Panc1 (cell line): ENCODE data around the gene FRMD1. TPM values are rescaled to one million over a fixed set of nuclear protein-coding genes. Genes with fewer than 3 reads are reported as not detected.

ENCODE experiments used
- ATAC-seq: fragments of 200-7000 bp; cut with Tn5 transposase; 2 replicates; pipeline ENCODE4 v1.9.1; 2020; ENCODE audit warnings: mild to moderate bottlenecking, moderate library complexity
- BruUV-seq: library from RNA; stranded (reverse); fragments of 400-500 nt; replicated peaks from 2 replicates; lab custom pipeline; 2021; lab: Mats Ljungman, UMichigan
- CTCF ChIA-PET: fragments of 300-600 bp; sonication (Branson Sonifier 250); formaldehyde crosslinking; loops from one replicate; lab custom pipeline; 2022; ENCODE audit warnings: antibody characterized with exemption; lab: Charles Lee
- POLR2A ChIA-PET: fragments of 300-600 bp; sonication (Branson Sonifier 250); formaldehyde crosslinking; loops from one replicate; lab custom pipeline; 2022; ENCODE audit warnings: antibody characterized with exemption; lab: Charles Lee
- DNase-seq: peaks from one replicate; pipeline ENCODE4 v3.0.0-alpha.2; 2010; ENCODE audit warnings: low read depth, low spot score
- H3K27ac ChIP-seq: 2 replicates; pipeline ENCODE4 v1.5.1; 2011; ENCODE audit warnings: mild to moderate bottlenecking, low read length, inconsistent platforms
- H3K27me3 ChIP-seq: fragments of 200-500 bp; sonication (Bioruptor generic); 2 replicates; pipeline ENCODE4 v1.6.0; 2014; ENCODE audit warnings: low read length, inconsistent platforms; ENCODE audit not compliant: control insufficient read depth, insufficient read depth
- H3K36me3 ChIP-seq: fragments of 200-500 bp; sonication (Bioruptor generic); 2 replicates; pipeline ENCODE4 v1.5.1; 2014; ENCODE audit warnings: inconsistent platforms, mild to moderate bottlenecking, low read length, moderate library complexity; ENCODE audit not compliant: control insufficient read depth, insufficient read depth
- H3K4me1 ChIP-seq: 2 replicates; pipeline ENCODE4 v1.5.1; 2011; ENCODE audit warnings: inconsistent platforms, mild to moderate bottlenecking, low read length, moderate library complexity; ENCODE audit not compliant: control insufficient read depth, insufficient read depth
- H3K4me3 ChIP-seq, 2 experiments: 2 replicates each; pipeline ENCODE4 v1.5.1; 2011 to 2012; ENCODE audit warnings: low read depth in 2 of 2, low read length in 2 of 2, mild to moderate bottlenecking in 2 of 2, inconsistent platforms in 1 of 2, moderate library complexity in 1 of 2
- H3K9me3 ChIP-seq: fragments of 200-500 bp; sonication (Bioruptor generic); 2 replicates; pipeline ENCODE4 v1.5.1; 2014; ENCODE audit warnings: low read depth, mild to moderate bottlenecking, inconsistent platforms, low read length, moderate library complexity; ENCODE audit not compliant: control insufficient read depth, insufficient read depth
- POLR2AphosphoS5 ChIP-seq: IDR thresholded peaks from 2 replicates; pipeline ENCODE4 v1.6.1; 2012; ENCODE audit warnings: mild to moderate bottlenecking, low read depth, low read length, moderate library complexity
- REST ChIP-seq, 2 experiments: IDR thresholded peaks; 2 replicates each; pipeline ENCODE4 v1.6.1; 2011 to 2012; ENCODE audit warnings: low read depth in 2 of 2, control low read depth in 1 of 2, low read length in 1 of 2, mild to moderate bottlenecking in 1 of 2, moderate library complexity in 1 of 2; ENCODE audit not compliant: insufficient read depth in 1 of 2
- SIN3A ChIP-seq: IDR thresholded peaks from 2 replicates; pipeline ENCODE4 v1.6.1; 2012; ENCODE audit warnings: low read depth, mild to moderate bottlenecking, low read length, moderate library complexity, borderline replicate concordance; ENCODE audit not compliant: insufficient read depth
- TCF7L2 ChIP-seq: IDR thresholded peaks from 2 replicates; pipeline ENCODE4 v1.6.1; 2011; ENCODE audit warnings: mild to moderate bottlenecking, low read depth, low read length, inconsistent platforms
- in situ Hi-C: cut with HindIII; loops from 2 replicates; pipeline ENCODE4 v1.10.0; 2016; ENCODE audit warnings: low sequenced_read_pairs, low pct_unique_long_range_greater_than_20kb
- intact Hi-C: fragments of 100-400 bp; cut with micrococcal nuclease; formaldehyde crosslinking; loops from one replicate; pipeline ENCODE4 v1.10.0; 2022; ENCODE audit not compliant: unreplicated experiment
- total RNA-seq: library from RNA; stranded (reverse); gene quantifications from one replicate; pipeline ENCODE4 v1.2.1, GENCODE V29; 2021; ENCODE audit not compliant: unreplicated experiment
- TF ChIP-seq, protein P1 (sequence below): fragments of 450-650 bp; IDR thresholded peaks from 2 replicates; pipeline ENCODE4 v1.5.1; 2017; ENCODE audit warnings: mild to moderate bottlenecking

FRMD1 gene
- total RNA-seq, 1 experiment from 2014 or later: 0.15 TPM

GRCh38 chr6:168127384-168127868 lies 48.4 kb upstream of the FRMD1 start:
- in situ Hi-C loops: no loop called here
- Histone ChIP-seq H3K27me3 (no peaks in the 10 kb centered on the region), H3K36me3 (no peaks in the 10 kb centered on the region), H3K4me1 (peaks cover 1% of the 10 kb centered on the region; the same call in 1 of the 2 replicates), H3K4me3 (no peak overlapping the region), H3K27ac (no peak overlapping the region), H3K9me3 (no peaks in the 10 kb centered on the region)
- BruUV-seq: no TSS peak
- TF ChIP-seq REST (IDR thresholded peaks at IDR 0.05; ENCODE audit: insufficient read depth in 1 of 2, low read depth in 2 of 2, low read length in 1 of 2): no peak
- TF ChIP-seq POLR2AphosphoS5: no peak
- no peak for TF ChIP-seq TCF7L2
- no peak for TF ChIP-seq SIN3A
- TF ChIP-seq, protein P1, sequence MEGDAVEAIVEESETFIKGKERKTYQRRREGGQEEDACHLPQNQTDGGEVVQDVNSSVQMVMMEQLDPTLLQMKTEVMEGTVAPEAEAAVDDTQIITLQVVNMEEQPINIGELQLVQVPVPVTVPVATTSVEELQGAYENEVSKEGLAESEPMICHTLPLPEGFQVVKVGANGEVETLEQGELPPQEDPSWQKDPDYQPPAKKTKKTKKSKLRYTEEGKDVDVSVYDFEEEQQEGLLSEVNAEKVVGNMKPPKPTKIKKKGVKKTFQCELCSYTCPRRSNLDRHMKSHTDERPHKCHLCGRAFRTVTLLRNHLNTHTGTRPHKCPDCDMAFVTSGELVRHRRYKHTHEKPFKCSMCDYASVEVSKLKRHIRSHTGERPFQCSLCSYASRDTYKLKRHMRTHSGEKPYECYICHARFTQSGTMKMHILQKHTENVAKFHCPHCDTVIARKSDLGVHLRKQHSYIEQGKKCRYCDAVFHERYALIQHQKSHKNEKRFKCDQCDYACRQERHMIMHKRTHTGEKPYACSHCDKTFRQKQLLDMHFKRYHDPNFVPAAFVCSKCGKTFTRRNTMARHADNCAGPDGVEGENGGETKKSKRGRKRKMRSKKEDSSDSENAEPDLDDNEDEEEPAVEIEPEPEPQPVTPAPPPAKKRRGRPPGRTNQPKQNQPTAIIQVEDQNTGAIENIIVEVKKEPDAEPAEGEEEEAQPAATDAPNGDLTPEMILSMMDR: no peak
- DNase-seq (no peak), ATAC-seq (no peak)
- intact Hi-C loops: no loop called here
- ChIA-PET CTCF (no interaction called here), POLR2A (interaction anchor here (0.6 kb wide), 1 partner anchor 91 kb away, joined by 4 read pairs; no protein-coding TSS in a partner anchor)

DNA sequence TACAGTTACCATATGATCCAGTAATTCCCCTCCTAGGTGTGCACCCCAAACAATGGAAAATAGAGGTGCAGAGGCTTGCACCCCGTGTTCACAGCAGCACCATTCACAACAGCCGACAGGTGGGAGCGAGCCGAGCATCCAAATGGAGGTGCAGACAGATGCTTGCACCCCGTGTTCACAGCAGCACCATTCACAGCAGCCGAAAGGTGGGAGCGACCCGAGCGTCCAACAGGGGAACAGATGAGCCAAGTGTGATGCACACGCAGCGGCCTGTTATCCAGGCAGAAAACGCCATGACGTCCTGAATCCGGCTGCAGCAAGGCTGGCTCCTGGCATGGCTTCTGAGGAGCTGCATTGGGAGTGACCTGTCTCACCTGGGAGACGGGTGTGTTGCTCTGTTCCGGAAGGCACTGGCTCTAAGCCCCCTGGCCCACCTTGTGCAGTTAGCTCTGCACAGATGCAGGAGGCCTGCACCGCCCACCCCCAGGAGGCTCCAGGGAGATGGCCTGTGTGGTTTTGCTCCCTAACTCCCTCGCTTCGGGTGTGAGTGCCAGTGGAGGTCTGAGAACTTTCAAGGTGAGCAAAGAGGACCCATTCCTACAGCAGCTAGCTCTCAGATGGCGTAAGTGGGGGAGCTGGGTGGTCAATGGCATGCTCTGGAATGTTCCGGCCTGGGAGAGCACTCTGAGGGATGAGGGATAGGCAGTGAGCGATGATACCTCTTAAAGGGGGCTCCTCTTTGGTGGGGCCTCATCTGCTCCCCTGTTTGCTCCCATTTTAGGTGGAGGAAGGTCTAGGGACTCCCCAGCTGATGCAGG lies 47.8 kb upstream of the FRMD1 start:
- intact Hi-C loops: no loop called here
- Histone ChIP-seq H3K36me3 (no peaks in the 10 kb centered on the region), H3K4me3 (no peak overlapping the region), H3K27me3 (no peaks in the 10 kb centered on the region), H3K27ac (no peak overlapping the region), H3K4me1 (no peaks in the 10 kb centered on the region), H3K9me3 (no peaks in the 10 kb centered on the region)
- in situ Hi-C loops: no loop called here
- ChIA-PET CTCF (no interaction called here), POLR2A (interaction anchor here (0.6 kb wide), 1 partner anchor 92 kb away, joined by 4 read pairs; no protein-coding TSS in a partner anchor)
- no TSS peak for BruUV-seq
- no peak for ATAC-seq
- no peak for DNase-seq
- TF ChIP-seq REST (IDR thresholded peaks at IDR 0.05; ENCODE audit: insufficient read depth in 1 of 2, low read depth in 2 of 2, low read length in 1 of 2): no peak
- TF ChIP-seq TCF7L2: no peak
- TF ChIP-seq SIN3A: no peak
- TF ChIP-seq POLR2AphosphoS5: no peak
- TF ChIP-seq, protein P1: no peak
